Type B pancreatic cell (in vitro differentiated cells): ENCODE data around the gene ZNF652. TPM values are rescaled to one million over a fixed set of nuclear protein-coding genes. Genes with fewer than 3 reads are reported as not detected.

Source experiments
- DNase-seq: peaks from one replicate; pipeline ENCODE4 v3.0.0; 2021; ENCODE audit warnings: mixed read lengths; ENCODE audit not compliant: unreplicated experiment; ENCODE audit errors: extremely low spot score
- H3K27ac Mint-ChIP-seq: 2 replicates; pipeline ENCODE4 v1.8.0; 2021; ENCODE audit warnings: mild to moderate bottlenecking, mixed read lengths
- H3K27me3 Mint-ChIP-seq: 2 replicates; pipeline ENCODE4 v1.8.0; 2021; ENCODE audit warnings: mixed read lengths
- H3K36me3 Mint-ChIP-seq: 2 replicates; pipeline ENCODE4 v1.8.0; 2021; ENCODE audit warnings: mixed read lengths
- H3K4me1 Mint-ChIP-seq: one replicate; pipeline ENCODE4 v1.8.0; 2021; ENCODE audit warnings: mixed read lengths; ENCODE audit not compliant: unreplicated experiment
- H3K4me3 Mint-ChIP-seq: 2 replicates; pipeline ENCODE4 v1.8.0; 2021; ENCODE audit warnings: mild to moderate bottlenecking, mixed read lengths
- H3K9me3 Mint-ChIP-seq: 2 replicates; pipeline ENCODE4 v1.8.0; 2021; ENCODE audit warnings: mixed read lengths
- CTCF ChIP-seq: fragments of 200-600 bp; sonication (generic); conservative IDR thresholded peaks from 2 replicates; pipeline ENCODE4 v1.5.0; 2021; ENCODE audit warnings: antibody characterized with exemption, mild to moderate bottlenecking
- microRNA-seq: library from miRNA; unstranded; fragments of <30 nt; microRNA quantifications from one replicate; pipeline ENCODE4, GENCODE V29; 2020
- total RNA-seq: library from RNA; stranded (reverse); gene quantifications from 2 replicates; pipeline ENCODE4 v1.2.1, GENCODE V29; 2021; ENCODE audit warnings: low replicate concordance

Gene ZNF652
- total RNA-seq, 1 donor from 2014 or later: 39.6 TPM

DNA sequence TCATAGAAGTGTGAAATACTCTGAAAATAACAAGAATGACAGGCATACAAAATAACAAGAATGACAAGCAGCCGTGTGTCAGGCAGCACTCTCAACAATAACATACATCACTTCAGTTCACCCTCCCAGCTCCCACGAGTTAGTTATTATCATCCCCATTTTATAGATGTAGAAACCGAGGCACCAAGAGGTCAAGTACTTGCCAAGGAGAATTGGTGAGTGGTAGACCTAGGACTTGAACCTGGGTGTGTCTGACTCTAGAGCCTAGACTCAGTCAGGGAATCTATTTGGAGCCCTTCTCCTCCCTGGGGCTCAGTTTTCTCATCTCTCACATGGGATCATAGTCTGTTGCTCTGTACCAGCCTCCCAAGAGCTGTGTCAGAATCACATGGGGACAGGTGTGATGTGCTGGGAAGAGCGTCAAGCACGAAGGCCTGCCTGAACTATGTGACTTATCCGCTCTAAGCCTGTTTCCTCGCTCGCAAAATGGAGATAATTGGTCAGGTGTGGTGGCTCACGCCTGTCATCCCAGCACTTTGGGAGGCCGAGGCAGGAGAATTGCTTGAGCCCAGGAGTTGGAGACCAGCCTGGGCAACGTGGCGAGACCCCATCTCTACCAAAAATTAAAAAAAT is 112.0 kb downstream of the ZNF652 start:
- H3K36me3 Mint-ChIP-seq: no peaks in the 10 kb centered on the region
- H3K27me3 Mint-ChIP-seq: peaks cover 7% of the 10 kb centered on the region
- no peak for DNase-seq
- no peaks in the 10 kb centered on the region for H3K9me3 Mint-ChIP-seq
- no peak overlapping the region for H3K27ac Mint-ChIP-seq
- H3K4me3 Mint-ChIP-seq: no peak overlapping the region
- no peaks in the 10 kb centered on the region for H3K4me1 Mint-ChIP-seq
- no peak for TF ChIP-seq CTCF

DNA sequence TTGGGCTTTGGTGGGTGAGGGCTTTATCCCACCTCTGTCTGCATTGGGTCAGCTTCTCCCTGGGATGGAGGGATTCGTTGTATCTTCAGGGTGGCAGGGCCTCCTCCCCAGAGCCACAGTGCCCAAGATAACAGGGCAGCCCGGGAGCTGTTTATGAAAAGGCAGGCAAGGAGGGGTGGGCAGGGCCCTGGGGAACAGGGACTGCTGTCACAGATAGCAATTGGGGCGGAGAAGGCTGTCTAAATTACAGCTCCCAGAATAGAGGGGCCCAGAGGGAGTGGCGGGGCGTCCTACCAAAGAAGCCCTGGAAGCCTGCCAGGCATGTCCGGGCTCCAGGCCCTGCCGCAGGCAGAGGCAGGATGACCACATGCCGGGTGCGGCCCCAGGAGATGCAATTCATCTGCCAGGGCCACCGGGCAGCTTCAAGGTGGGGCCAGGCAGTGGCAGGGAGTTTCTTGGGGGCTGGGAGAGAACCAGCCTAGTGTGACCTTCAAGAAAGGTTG is 112.7 kb downstream of the ZNF652 start:
- Mint-ChIP-seq H3K9me3 (no peaks in the 10 kb centered on the region), H3K4me1 (no peaks in the 10 kb centered on the region), H3K36me3 (no peaks in the 10 kb centered on the region), H3K27me3 (peaks cover 7% of the 10 kb centered on the region), H3K27ac (no peak overlapping the region), H3K4me3 (no peak overlapping the region)
- no peak for DNase-seq
- TF ChIP-seq CTCF: no peak

GRCh38 chr17:49247944-49248343 is 114.1 kb downstream of the ZNF652 start:
- Mint-ChIP-seq H3K36me3 (no peaks in the 10 kb centered on the region), H3K27ac (no peak overlapping the region), H3K9me3 (no peaks in the 10 kb centered on the region), H3K4me3 (no peak overlapping the region), H3K4me1 (no peaks in the 10 kb centered on the region), H3K27me3 (peaks cover 6% of the 10 kb centered on the region)
- TF ChIP-seq CTCF: no peak
- no peak for DNase-seq

GRCh38 chr17:49244839-49245238 is 117.2 kb downstream of the ZNF652 start:
- TF ChIP-seq CTCF: no peak
- Mint-ChIP-seq H3K36me3 (no peaks in the 10 kb centered on the region), H3K27me3 (peaks cover 3% of the 10 kb centered on the region), H3K4me1 (no peaks in the 10 kb centered on the region), H3K9me3 (no peaks in the 10 kb centered on the region), H3K4me3 (no peak overlapping the region), H3K27ac (no peak overlapping the region)
- no peak for DNase-seq

Small RNA genes within 50 kb of the gene (microRNA-seq; reads per million reads assigned to microRNA genes)
- gene MIR6129: not detected

Other genes with a start within 250 kb of the ZNF652 start
- gene B4GALNT2, start 229.5 kb downstream of the ZNF652 start, total RNA-seq: 0.60 and 3.7 TPM in 2 replicates
- 0.34 TPM in 1 of 2 replicates, not detected in the other for gene GNGT2, start 151.7 kb downstream of the ZNF652 start, total RNA-seq
- 0.31 TPM in 1 of 2 replicates, not detected in the other for gene ABI3, start 151.5 kb downstream of the ZNF652 start, total RNA-seq
- 0.81 TPM in 1 of 2 replicates, not detected in the other for gene PHOSPHO1, start 131.5 kb downstream of the ZNF652 start, total RNA-seq
- gene PHB1, start 52.6 kb upstream of the ZNF652 start, total RNA-seq: 231 and 270 TPM in 2 replicates
- gene NGFR, start 133.0 kb upstream of the ZNF652 start, total RNA-seq: 2.1 and 41.3 TPM in 2 replicates
- 0.45 and 0.46 TPM in 2 replicates for gene NXPH3, start 213.6 kb upstream of the ZNF652 start, total RNA-seq